Stimulated activated naive CD8-positive, alpha-beta T cell treated with anti-CD3 and anti-CD28 coated beads, Interleukin-15, Interleukin-2, amounts not matched to agents 100 ng/mL and 50 ng/mL, for 24 hours (primary cell): ENCODE data around the gene IKBKE.
A peak's percentile ranks its signal among the peaks of the same experiment; 100 is the strongest.

ENCODE experiments used
- H3K27ac Mint-ChIP-seq: one replicate; pipeline ENCODE4 v1.8.0; 2021; ENCODE audit warnings: mild to moderate bottlenecking, mixed read lengths
- H3K27me3 Mint-ChIP-seq: one replicate; pipeline ENCODE4 v1.8.0; 2021; ENCODE audit warnings: mixed read lengths
- H3K36me3 Mint-ChIP-seq: one replicate; pipeline ENCODE4 v1.8.0; 2021; ENCODE audit warnings: low read depth, mixed read lengths
- H3K4me1 Mint-ChIP-seq: one replicate; pipeline ENCODE4 v1.8.0; 2021; ENCODE audit warnings: low read depth, mixed read lengths
- H3K4me3 Mint-ChIP-seq: one replicate; pipeline ENCODE4 v1.8.0; 2021; ENCODE audit warnings: mild to moderate bottlenecking, mixed read lengths
- H3K9me3 Mint-ChIP-seq: one replicate; pipeline ENCODE4 v1.8.0; 2021; ENCODE audit warnings: mixed read lengths

IKBKE gene

GRCh38 chr1:206447422-206447765 is 22.9 kb upstream of the IKBKE start:
- Mint-ChIP-seq H3K9me3 (no peaks in the 10 kb centered on the region), H3K4me1 (no peaks in the 10 kb centered on the region), H3K27ac (no peak overlapping the region), H3K27me3 (no peaks in the 10 kb centered on the region), H3K36me3 (peaks cover 39% of the 10 kb centered on the region), H3K4me3 (no peak overlapping the region)

- Mint-ChIP-seq H3K27me3 (no peaks in the 10 kb centered on the region), H3K27ac (no peak overlapping the region), H3K9me3 (no peaks in the 10 kb centered on the region), H3K4me1 (no peaks in the 10 kb centered on the region), H3K36me3 (peaks cover 39% of the 10 kb centered on the region), H3K4me3 (no peak overlapping the region)
Observed at GRCh38 chr1:206447792-206448191, 22.5 kb upstream of the IKBKE start.

GRCh38 chr1:206448471-206448870 is 21.8 kb upstream of the IKBKE start:
- Mint-ChIP-seq H3K4me1 (no peaks in the 10 kb centered on the region), H3K9me3 (no peaks in the 10 kb centered on the region), H3K4me3 (no peak overlapping the region), H3K27me3 (no peaks in the 10 kb centered on the region), H3K36me3 (peaks cover 40% of the 10 kb centered on the region), H3K27ac (no peak overlapping the region)

- H3K9me3 Mint-ChIP-seq = no peaks in the 10 kb centered on the region
- H3K27ac Mint-ChIP-seq = no peak overlapping the region
- no peak overlapping the region for H3K4me3 Mint-ChIP-seq
- peaks cover 46% of the 10 kb centered on the region for H3K36me3 Mint-ChIP-seq
- no peaks in the 10 kb centered on the region for H3K27me3 Mint-ChIP-seq
- no peaks in the 10 kb centered on the region for H3K4me1 Mint-ChIP-seq
Observed at GRCh38 chr1:206449565-206449964, 20.7 kb upstream of the IKBKE start.

GRCh38 chr1:206450281-206450680 is 20.0 kb upstream of the IKBKE start:
- Mint-ChIP-seq H3K36me3 (peaks cover 49% of the 10 kb centered on the region), H3K27me3 (no peaks in the 10 kb centered on the region), H3K4me1 (no peaks in the 10 kb centered on the region), H3K27ac (no peak overlapping the region), H3K9me3 (no peaks in the 10 kb centered on the region), H3K4me3 (no peak overlapping the region)

GRCh38 chr1:206451134-206451686 is 19.1 kb upstream of the IKBKE start:
- Mint-ChIP-seq H3K4me1 (no peaks in the 10 kb centered on the region), H3K27me3 (no peaks in the 10 kb centered on the region), H3K27ac (no peak overlapping the region), H3K9me3 (no peaks in the 10 kb centered on the region), H3K4me3 (no peak overlapping the region), H3K36me3 (peaks cover 50% of the 10 kb centered on the region)

- Mint-ChIP-seq H3K27me3 (no peaks in the 10 kb centered on the region), H3K36me3 (peaks cover 31% of the 10 kb centered on the region), H3K4me1 (no peaks in the 10 kb centered on the region), H3K27ac (no peak overlapping the region), H3K4me3 (no peak overlapping the region), H3K9me3 (no peaks in the 10 kb centered on the region)
Observed at GRCh38 chr1:206453111-206453510, 17.2 kb upstream of the IKBKE start.

GRCh38 chr1:206455289-206455665 is 15.0 kb upstream of the IKBKE start:
- no peaks in the 10 kb centered on the region for H3K27me3 Mint-ChIP-seq
- H3K4me1 Mint-ChIP-seq = no peaks in the 10 kb centered on the region
- peak overlapping the region; percentile 66 for H3K27ac Mint-ChIP-seq
- H3K4me3 Mint-ChIP-seq = no peak overlapping the region
- H3K36me3 Mint-ChIP-seq = peaks cover 22% of the 10 kb centered on the region
- no peaks in the 10 kb centered on the region for H3K9me3 Mint-ChIP-seq

GRCh38 chr1:206455666-206456344 is 14.5 kb upstream of the IKBKE start:
- Mint-ChIP-seq H3K4me3 (no peak overlapping the region), H3K27me3 (no peaks in the 10 kb centered on the region), H3K27ac (no peak overlapping the region), H3K4me1 (no peaks in the 10 kb centered on the region), H3K36me3 (peaks cover 19% of the 10 kb centered on the region), H3K9me3 (no peaks in the 10 kb centered on the region)

GRCh38 chr1:206456577-206457370 is 13.5 kb upstream of the IKBKE start:
- H3K9me3 Mint-ChIP-seq = no peaks in the 10 kb centered on the region
- no peak overlapping the region for H3K4me3 Mint-ChIP-seq
- no peaks in the 10 kb centered on the region for H3K4me1 Mint-ChIP-seq
- no peaks in the 10 kb centered on the region for H3K27me3 Mint-ChIP-seq
- H3K36me3 Mint-ChIP-seq = peaks cover 23% of the 10 kb centered on the region
- no peak overlapping the region for H3K27ac Mint-ChIP-seq

- Mint-ChIP-seq H3K36me3 (peaks cover 21% of the 10 kb centered on the region), H3K4me3 (no peak overlapping the region), H3K4me1 (peaks cover under 1% of the 10 kb centered on the region), H3K27ac (no peak overlapping the region), H3K9me3 (no peaks in the 10 kb centered on the region), H3K27me3 (no peaks in the 10 kb centered on the region)
Observed at GRCh38 chr1:206457408-206458120, 12.7 kb upstream of the IKBKE start.

- H3K36me3 Mint-ChIP-seq = peaks cover 18% of the 10 kb centered on the region
- H3K27ac Mint-ChIP-seq = peak overlapping the region; percentile 37
Observed at GRCh38 chr1:206459703-206460102, 10.6 kb upstream of the IKBKE start.

GRCh38 chr1:206460836-206461426 is 9.3 kb upstream of the IKBKE start:
- H3K4me3 Mint-ChIP-seq = no peak overlapping the region
- H3K27ac Mint-ChIP-seq = no peak overlapping the region
- H3K9me3 Mint-ChIP-seq = no peaks in the 10 kb centered on the region
- H3K36me3 Mint-ChIP-seq = peaks cover 10% of the 10 kb centered on the region
- no peaks in the 10 kb centered on the region for H3K27me3 Mint-ChIP-seq
- H3K4me1 Mint-ChIP-seq = peaks cover 34% of the 10 kb centered on the region

More at GRCh38 chr1:206459703-206460102, 10.6 kb upstream of the IKBKE start:
- Mint-ChIP-seq H3K4me3 (no peak overlapping the region), H3K9me3 (no peaks in the 10 kb centered on the region), H3K27me3 (no peaks in the 10 kb centered on the region), H3K4me1 (peaks cover 22% of the 10 kb centered on the region)

- Mint-ChIP-seq H3K36me3 (peaks cover 10% of the 10 kb centered on the region), H3K4me1 (peaks cover 43% of the 10 kb centered on the region), H3K9me3 (no peaks in the 10 kb centered on the region), H3K27me3 (no peaks in the 10 kb centered on the region), H3K27ac (no peak overlapping the region), H3K4me3 (no peak overlapping the region)
Observed at GRCh38 chr1:206461602-206462455, 8.4 kb upstream of the IKBKE start.
